Ovary (tissue), 3 donors: ENCODE measurements around the gene CHERP.
"Not testable (repeated sequence)": the region's sequence is repeated elsewhere in the genome, so short reads cannot be mapped to it uniquely, and the experiment has no call there.

Experiments
- EP300 ChIP-seq: sonication (generic); formaldehyde crosslinking; IDR thresholded peaks from one replicate; pipeline ENCODE4 v1.6.1; 2017; ENCODE audit warnings: antibody characterized with exemption
- TF ChIP-seq, protein P1 (sequence below), 3 donors: fragments of 450-650 bp in 2 of 3; fragments of 200-600 bp in 1 of 3; IDR thresholded peaks; one replicate each; pipeline versions ENCODE4 v1.5.1 to v1.8.0; 2016 to 2022; ENCODE audit warnings: antibody characterized with exemption in 3 of 3, mild to moderate bottlenecking in 1 of 3
- donor health status: DM: no; HTN: no; CAD: no.

DNA sequence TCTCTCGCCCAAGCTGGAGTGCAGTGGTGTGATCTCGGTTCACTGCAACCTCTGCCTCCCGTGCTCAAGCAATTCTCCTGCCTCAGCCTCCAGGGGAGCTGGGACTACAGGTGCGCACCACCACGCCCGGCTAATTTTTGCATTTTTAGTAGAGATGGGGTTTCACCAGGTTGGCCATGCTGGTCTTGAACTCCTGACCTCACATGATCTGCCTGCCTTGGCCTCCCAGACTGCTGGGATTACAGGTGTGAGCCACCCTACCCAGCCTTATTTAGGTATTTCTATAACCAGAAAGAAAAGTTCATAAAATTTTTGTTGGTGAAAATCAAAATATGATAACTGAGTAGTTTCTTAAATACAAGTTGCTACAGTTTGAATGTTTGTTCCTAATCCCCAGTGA lies 1.5 kb upstream of the CHERP start:
- TF ChIP-seq, protein P1, sequence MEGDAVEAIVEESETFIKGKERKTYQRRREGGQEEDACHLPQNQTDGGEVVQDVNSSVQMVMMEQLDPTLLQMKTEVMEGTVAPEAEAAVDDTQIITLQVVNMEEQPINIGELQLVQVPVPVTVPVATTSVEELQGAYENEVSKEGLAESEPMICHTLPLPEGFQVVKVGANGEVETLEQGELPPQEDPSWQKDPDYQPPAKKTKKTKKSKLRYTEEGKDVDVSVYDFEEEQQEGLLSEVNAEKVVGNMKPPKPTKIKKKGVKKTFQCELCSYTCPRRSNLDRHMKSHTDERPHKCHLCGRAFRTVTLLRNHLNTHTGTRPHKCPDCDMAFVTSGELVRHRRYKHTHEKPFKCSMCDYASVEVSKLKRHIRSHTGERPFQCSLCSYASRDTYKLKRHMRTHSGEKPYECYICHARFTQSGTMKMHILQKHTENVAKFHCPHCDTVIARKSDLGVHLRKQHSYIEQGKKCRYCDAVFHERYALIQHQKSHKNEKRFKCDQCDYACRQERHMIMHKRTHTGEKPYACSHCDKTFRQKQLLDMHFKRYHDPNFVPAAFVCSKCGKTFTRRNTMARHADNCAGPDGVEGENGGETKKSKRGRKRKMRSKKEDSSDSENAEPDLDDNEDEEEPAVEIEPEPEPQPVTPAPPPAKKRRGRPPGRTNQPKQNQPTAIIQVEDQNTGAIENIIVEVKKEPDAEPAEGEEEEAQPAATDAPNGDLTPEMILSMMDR (IDR thresholded peaks at IDR 0.05) = not testable (repeated sequence)
- not testable (repeated sequence) for TF ChIP-seq EP300
